H1 (cell line): ENCODE data around the gene MLPH. TPM values are rescaled to one million over a fixed set of nuclear protein-coding genes. Genes with fewer than 3 reads are reported as not detected.
A peak's percentile ranks its signal among the peaks of the same experiment; 100 is the strongest.

Experiments used
- CTCF ChIA-PET: fragments of 300-600 bp; sonication (Branson Sonifier 250); formaldehyde crosslinking; loops from one replicate; lab custom pipeline; 2021; ENCODE audit not compliant: partially characterized antibody; lab: Charles Lee
- POLR2A ChIA-PET: fragments of 300-600 bp; sonication (Branson Sonifier 250); formaldehyde crosslinking; loops from one replicate; lab custom pipeline; 2021; ENCODE audit warnings: inconsistent platforms; ENCODE audit not compliant: partially characterized antibody; lab: Charles Lee
- DNase-seq, 2 experiments: peaks; one replicate each; pipeline versions ENCODE4 v3.0.0 to v3.0.0-alpha.2; 2010 to 2022; ENCODE audit warnings: low spot score in 2 of 2, low read depth in 1 of 2, mixed read lengths in 1 of 2
- FAIRE-seq: peaks from 2 replicates; lab custom pipeline; 2011; peaks lifted over from hg19 to GRCh38; lab: Jason Lieb, UNC
- H2AFZ ChIP-seq: 2 replicates; pipeline ENCODE4 v1.8.1; 2012; ENCODE audit warnings: low read length, inconsistent platforms
- H2AK5ac ChIP-seq: 2 replicates; pipeline ENCODE4 v1.6.1; 2013; ENCODE audit warnings: low read depth, low read length
- H2BK120ac ChIP-seq: replicated peaks from 2 replicates; pipeline ENCODE3; 2013; ENCODE audit warnings: low read depth, low read length, inconsistent platforms
- H2BK12ac ChIP-seq: 2 replicates; pipeline ENCODE4 v1.6.1; 2013; ENCODE audit warnings: low read depth, low read length
- H2BK15ac ChIP-seq: 2 replicates; pipeline ENCODE4 v1.6.1; 2013; ENCODE audit warnings: low read length
- H2BK20ac ChIP-seq: 2 replicates; pipeline ENCODE4 v1.6.1; 2013; ENCODE audit warnings: low read length
- H2BK5ac ChIP-seq: 2 replicates; pipeline ENCODE4 v1.6.1; 2013; ENCODE audit warnings: low read depth, low read length
- H3K14ac ChIP-seq: 2 replicates; pipeline ENCODE4 v1.6.1; 2013; ENCODE audit warnings: inconsistent platforms; ENCODE audit not compliant: insufficient read length
- H3K18ac ChIP-seq: 2 replicates; pipeline ENCODE4 v1.6.1; 2013; ENCODE audit warnings: low read length; ENCODE audit errors: extremely low read depth
- H3K23ac ChIP-seq: 2 replicates; pipeline ENCODE4 v1.6.1; 2013; ENCODE audit warnings: inconsistent platforms; ENCODE audit not compliant: insufficient read length
- H3K23me2 ChIP-seq: 2 replicates; pipeline ENCODE4 v1.6.1; 2013; ENCODE audit warnings: low read depth, low read length
- H3K27ac ChIP-seq: 2 replicates; pipeline ENCODE4 v1.6.1; 2011; ENCODE audit warnings: low read depth, low read length, inconsistent platforms
- H3K27me3 ChIP-seq, 4 experiments: replicated peaks in 1 of 4; 1 replicate in 1 of 4; 2 replicates in 3 of 4; pipeline versions ENCODE4 v1.6.1 to v1.8.1; 2011 to 2013; ENCODE audit warnings: low read length in 3 of 4, mild to moderate bottlenecking in 3 of 4, inconsistent platforms in 2 of 4, mixed read lengths in 2 of 4, moderate library complexity in 1 of 4; ENCODE audit not compliant: control insufficient read depth in 3 of 4, insufficient read depth in 3 of 4; ENCODE audit errors: extremely low read depth in 1 of 4
- H3K36me3 ChIP-seq, 4 experiments: 2 replicates each; pipeline versions ENCODE4 v1.6.1 to v1.8.1; 2011 to 2013; ENCODE audit warnings: mild to moderate bottlenecking in 4 of 4, low read length in 3 of 4, moderate library complexity in 2 of 4, control low read depth in 1 of 4, inconsistent platforms in 1 of 4; ENCODE audit not compliant: insufficient read depth in 4 of 4, control insufficient read depth in 2 of 4
- H3K4ac ChIP-seq: replicated peaks from 2 replicates; pipeline ENCODE3; 2013; ENCODE audit warnings: low read length, low read depth, mixed read lengths, inconsistent platforms; ENCODE audit not compliant: insufficient read length
- H3K4me1 ChIP-seq, 4 experiments: replicated peaks in 1 of 4; 1 replicate in 1 of 4; 2 replicates in 3 of 4; pipeline versions ENCODE4 v1.6.1 to v1.8.1; 2011 to 2013; ENCODE audit warnings: low read length in 3 of 4, inconsistent platforms in 2 of 4, mixed read lengths in 1 of 4; ENCODE audit not compliant: insufficient read depth in 4 of 4, control insufficient read depth in 3 of 4
- H3K4me2 ChIP-seq, 2 experiments: 2 replicates each; pipeline versions ENCODE4 v1.6.1 to v1.8.1; 2011 to 2013; ENCODE audit warnings: low read depth in 2 of 2, low read length in 2 of 2, control low read depth in 1 of 2, inconsistent platforms in 1 of 2, mild to moderate bottlenecking in 1 of 2; ENCODE audit not compliant: insufficient read depth in 1 of 2
- H3K4me3 ChIP-seq, 4 experiments: fragments of 200-600, 300-600 bp in 1 of 4; sonication (generic), shearing (Covaris generic), sonication (Bioruptor Twin) in 1 of 4; 2 replicates each; pipeline versions ENCODE4 v1.5.1 to v1.8.1; 2011 to 2016; ENCODE audit warnings: low read length in 4 of 4, low read depth in 3 of 4, control low read depth in 2 of 4, inconsistent platforms in 2 of 4, mild to moderate bottlenecking in 2 of 4, mixed read lengths in 1 of 4, moderate library complexity in 1 of 4; ENCODE audit not compliant: insufficient read depth in 2 of 4; ENCODE audit errors: extremely low read depth in 1 of 4
- H3K56ac ChIP-seq: replicated peaks from 2 replicates; pipeline ENCODE3; 2013; ENCODE audit warnings: low read depth, mild to moderate bottlenecking, mixed read lengths, low read length, inconsistent platforms; ENCODE audit not compliant: insufficient read length
- H3K79me1 ChIP-seq: 2 replicates; pipeline ENCODE4 v1.6.1; 2013; ENCODE audit warnings: low read depth, low read length, control low read depth
- H3K79me2 ChIP-seq, 2 experiments: 2 replicates each; pipeline versions ENCODE4 v1.6.1 to v1.8.1; 2012 to 2013; ENCODE audit warnings: low read length in 2 of 2, mild to moderate bottlenecking in 2 of 2, inconsistent platforms in 1 of 2; ENCODE audit not compliant: insufficient read depth in 2 of 2, control insufficient read depth in 1 of 2
- H3K9ac ChIP-seq, 4 experiments: replicated peaks in 1 of 4; 1 replicate in 1 of 4; 2 replicates in 3 of 4; pipeline versions ENCODE4 v1.6.1 to v1.8.1; 2011 to 2013; ENCODE audit warnings: low read depth in 3 of 4, low read length in 3 of 4, control low read depth in 2 of 4, mild to moderate bottlenecking in 2 of 4, moderate library complexity in 2 of 4, inconsistent platforms in 1 of 4; ENCODE audit errors: extremely low read depth in 1 of 4
- H3K9me3 ChIP-seq, 2 experiments: 2 replicates each; pipeline versions ENCODE4 v1.6.1 to v1.8.1; 2012 to 2013; ENCODE audit warnings: mild to moderate bottlenecking in 2 of 2, moderate library complexity in 2 of 2, control low read depth in 1 of 2, inconsistent platforms in 1 of 2, low read depth in 1 of 2, low read length in 1 of 2, mixed read lengths in 1 of 2; ENCODE audit not compliant: insufficient read depth in 2 of 2
- H4K20me1 ChIP-seq, 2 experiments: replicated peaks in 1 of 2; 2 replicates each; pipeline versions ENCODE3 to v1.8.1; 2011 to 2013; ENCODE audit warnings: inconsistent platforms in 2 of 2, low read length in 2 of 2, mild to moderate bottlenecking in 1 of 2; ENCODE audit not compliant: insufficient read depth in 2 of 2, control insufficient read depth in 1 of 2
- H4K5ac ChIP-seq: 2 replicates; pipeline ENCODE4 v1.6.1; 2013; ENCODE audit warnings: low read length, low read depth, mixed read lengths, inconsistent platforms; ENCODE audit not compliant: insufficient read length
- H4K8ac ChIP-seq: 2 replicates; pipeline ENCODE4 v1.8.0; 2013; ENCODE audit warnings: mild to moderate bottlenecking, moderate library complexity, low read length, inconsistent platforms; ENCODE audit not compliant: insufficient read depth; ENCODE audit errors: extremely low read depth
- H4K91ac ChIP-seq: replicated peaks from 2 replicates; pipeline ENCODE3; 2013; ENCODE audit warnings: low read length, mixed read lengths, inconsistent platforms; ENCODE audit not compliant: insufficient read length
- WGBS, 2 experiments: shearing (Covaris generic) in 1 of 2; methylation state at CpG; one replicate each; pipeline versions ENCODE4 v1.1.6 to v1.1.7; 2013 to 2015; ENCODE audit warnings: low lambda C conversion rate in 2 of 2, mixed read lengths in 2 of 2, inconsistent platforms in 1 of 2, low coverage in 1 of 2, missing lambda C conversion rate in 1 of 2; ENCODE audit not compliant: insufficient replicate concordance in 2 of 2, insufficient coverage in 1 of 2, insufficient read length in 1 of 2; ENCODE audit errors: extremely low coverage in 1 of 2, missing lambda C conversion rate in 1 of 2; 5-methylcytosine and 5-hydroxymethylcytosine counted together
- polyA plus RNA-seq, 7 experiments: library from polyadenylated mRNA; depleted of rRNA in 3 of 7; stranded (reverse) in 5 of 7; unstranded in 2 of 7; fragments of >200 nt in 5 of 7; fragments of 200-250 nt in 2 of 7; gene quantifications; 1 replicate in 5 of 7; 2 replicates in 1 of 7; 4 replicates in 1 of 7; pipeline versions ENCODE4 v1.2.1 to v1.2.3, GENCODE V29; 2011 to 2013; ENCODE audit warnings: missing spikeins in 2 of 7, mixed read lengths in 2 of 7
- total RNA-seq: library from RNA; stranded (reverse); fragmentation: NEBNext Ultra II Directional; extraction: Animal tissue kit (Norgen Biotek cat#: 25700); gene quantifications from 2 replicates; pipeline ENCODE4 v1.2.1, GENCODE V29; 2021
- TF ChIP-seq, protein P1 (sequence below): IDR thresholded peaks from 2 replicates; pipeline ENCODE4 v1.6.1; 2011; ENCODE audit warnings: low read length, improper control_type of control experiment

Gene MLPH
- total and polyA plus RNA-seq, 2 of the 8 experiments (the other 6 are each of a cell fraction or from before 2014, with no cell fraction given): 12.7 to 17.0 TPM

DNA sequence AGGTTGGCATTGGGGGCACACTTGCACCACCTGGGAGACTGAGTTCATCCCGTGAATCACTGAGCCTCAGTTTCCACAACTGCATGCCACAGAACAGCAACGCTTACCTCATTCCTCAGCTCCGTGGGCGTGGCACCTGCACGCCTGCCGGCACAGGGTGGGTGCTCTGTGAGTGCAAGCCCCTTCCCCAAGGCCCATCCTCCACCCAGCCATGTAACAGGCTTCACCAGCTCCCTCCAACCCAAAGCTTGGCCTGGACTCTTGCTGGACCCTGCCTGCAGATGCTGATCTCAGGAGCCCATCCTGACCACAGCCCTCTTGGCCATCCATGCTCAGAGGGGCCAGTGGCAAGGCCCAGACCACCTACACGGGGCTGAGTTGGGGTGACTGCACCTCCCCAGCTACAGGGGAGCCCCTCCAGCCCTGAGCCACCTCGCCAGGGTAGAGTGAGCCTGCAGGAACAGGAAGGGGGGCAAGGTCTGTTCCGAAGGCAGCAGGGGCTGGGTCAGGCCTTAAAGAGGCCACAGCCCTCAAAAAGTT is 81.1 kb downstream of the MLPH start:
- no peak overlapping the region for H3K23ac ChIP-seq
- H2BK20ac ChIP-seq: no peak overlapping the region
- DNase-seq: no peak
- H3K4ac ChIP-seq: no peak overlapping the region
- no peaks in the 10 kb centered on the region for H3K79me2 ChIP-seq
- no peak overlapping the region for H4K91ac ChIP-seq
- H3K79me1 ChIP-seq: no peaks in the 10 kb centered on the region
- WGBS, 2 experiments: 87% methylated on average over 9 of the region's 9 CpGs; no CpG with 5 or more reads in 1 of the 2 experiments
- no peak for FAIRE-seq
- no peak overlapping the region for H3K14ac ChIP-seq
- H3K9ac ChIP-seq: no peak overlapping the region
- H3K4me3 ChIP-seq: no peak overlapping the region
- H4K8ac ChIP-seq: no peak overlapping the region
- H2AK5ac ChIP-seq: 0 out of 2 replicates have a peak overlapping the region, but pooled peaks have one; percentile 43
- H3K4me2 ChIP-seq: no peak overlapping the region
- H2BK15ac ChIP-seq: peak overlapping the region; percentile 54; the same call in 1 of the 2 replicates
- H2BK5ac ChIP-seq: no peak overlapping the region; the same call in 1 of the 2 replicates
- no peak overlapping the region for H2BK120ac ChIP-seq
- no peak overlapping the region for H2AFZ ChIP-seq
- peaks cover 0 to 13% (median 4%) of the 10 kb centered on the region in 4 experiments; a peak in 5 of 7 replicates for H3K4me1 ChIP-seq
- no peaks in the 10 kb centered on the region for H3K27me3 ChIP-seq
- no peaks in the 10 kb centered on the region for H3K36me3 ChIP-seq
- ChIA-PET CTCF (interaction anchor here (1.0 to 1.5 kb wide), 4 partner anchors 18 to 134 kb away, joined by 3 to 10 read pairs (median 3); no protein-coding TSS in a partner anchor), POLR2A (interaction anchor here (0.8 to 1.7 kb wide), 3 partner anchors 18 to 38 kb away, joined by 3 to 5 read pairs (median 3); no protein-coding TSS in a partner anchor)
- H3K23me2 ChIP-seq: peaks cover 11% of the 10 kb centered on the region; the same call in 1 of the 2 replicates
- no peak overlapping the region for H3K56ac ChIP-seq
- H2BK12ac ChIP-seq: no peak overlapping the region
- H3K27ac ChIP-seq: no peak overlapping the region
- no peak overlapping the region for H4K5ac ChIP-seq
- H4K20me1 ChIP-seq: peaks cover 0 to 11% of the 10 kb centered on the region in 2 experiments
- no peaks in the 10 kb centered on the region for H3K9me3 ChIP-seq
- no peak overlapping the region for H3K18ac ChIP-seq
- TF ChIP-seq, protein P1, sequence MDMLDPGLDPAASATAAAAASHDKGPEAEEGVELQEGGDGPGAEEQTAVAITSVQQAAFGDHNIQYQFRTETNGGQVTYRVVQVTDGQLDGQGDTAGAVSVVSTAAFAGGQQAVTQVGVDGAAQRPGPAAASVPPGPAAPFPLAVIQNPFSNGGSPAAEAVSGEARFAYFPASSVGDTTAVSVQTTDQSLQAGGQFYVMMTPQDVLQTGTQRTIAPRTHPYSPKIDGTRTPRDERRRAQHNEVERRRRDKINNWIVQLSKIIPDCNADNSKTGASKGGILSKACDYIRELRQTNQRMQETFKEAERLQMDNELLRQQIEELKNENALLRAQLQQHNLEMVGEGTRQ: no peak
